ENCODE measurements around the gene CMTR1. TPM values are rescaled to one million over a fixed set of nuclear protein-coding genes. Genes with fewer than 3 reads are reported as not detected.
A peak's percentile ranks its signal among the peaks of the same experiment; 100 is the strongest.

The CMTR1 gene
- total and polyA plus RNA-seq, 2 donors = 32.2 to 39.6 TPM

- no peak overlapping the region for H3K4me3 ChIP-seq (ENCODE audit: low read length in 2 of 2)
- no peaks in the 10 kb centered on the region for H3K9me3 ChIP-seq (ENCODE audit: control insufficient read depth in 2 of 2, insufficient read depth in 1 of 2, low read length in 1 of 2)
- no peak overlapping the region for H3K27ac ChIP-seq (ENCODE audit: low read depth in 1 of 2, low read length in 1 of 2)
- no peak for DNase-seq (ENCODE audit: low read depth in 6 of 9, low spot score in 9 of 9)
- no peaks in the 10 kb centered on the region for H3K27me3 ChIP-seq (ENCODE audit: control insufficient read depth in 2 of 2, insufficient read depth in 1 of 2, low read length in 1 of 2)
- WGBS = 90% methylated on average over 6 of the region's 6 CpGs
- no peaks in the 10 kb centered on the region for H3K36me3 ChIP-seq (ENCODE audit: control insufficient read depth in 2 of 2, insufficient read depth in 2 of 2, low read length in 1 of 2)
- H3K4me1 ChIP-seq (ENCODE audit: control insufficient read depth in 2 of 2, insufficient read depth in 2 of 2, low read length in 2 of 2) = no peaks in the 10 kb centered on the region
Measured at GRCh38 chr6:37426945-37427510, 6.0 kb upstream of the CMTR1 start.

GRCh38 chr6:37429352-37429750 is 3.7 kb upstream of the CMTR1 start:
- H3K9me3 ChIP-seq (ENCODE audit: control insufficient read depth in 2 of 2, insufficient read depth in 1 of 2, low read length in 1 of 2) = no peaks in the 10 kb centered on the region
- no peak overlapping the region for H3K27ac ChIP-seq (ENCODE audit: low read depth in 1 of 2, low read length in 1 of 2)
- WGBS = 98% methylated on average over 2 of the region's 2 CpGs
- no peaks in the 10 kb centered on the region for H3K27me3 ChIP-seq (ENCODE audit: control insufficient read depth in 2 of 2, insufficient read depth in 1 of 2, low read length in 1 of 2)
- H3K4me3 ChIP-seq (ENCODE audit: low read length in 2 of 2) = no peak overlapping the region
- peaks cover 6 to 14% of the 10 kb centered on the region in 2 donors for H3K4me1 ChIP-seq (ENCODE audit: control insufficient read depth in 2 of 2, insufficient read depth in 2 of 2, low read length in 2 of 2)
- no peaks in the 10 kb centered on the region for H3K36me3 ChIP-seq (ENCODE audit: control insufficient read depth in 2 of 2, insufficient read depth in 2 of 2, low read length in 1 of 2)
- no peak for DNase-seq (ENCODE audit: low read depth in 6 of 9, low spot score in 9 of 9)

- H3K9me3 ChIP-seq (ENCODE audit: control insufficient read depth in 2 of 2, insufficient read depth in 1 of 2, low read length in 1 of 2) = no peaks in the 10 kb centered on the region
- peaks cover 21 to 23% of the 10 kb centered on the region in 2 donors for H3K36me3 ChIP-seq (ENCODE audit: control insufficient read depth in 2 of 2, insufficient read depth in 2 of 2, low read length in 1 of 2)
- peak overlapping the region; percentile 92 to 94 for H3K27ac ChIP-seq (ENCODE audit: low read depth in 1 of 2, low read length in 1 of 2)
- 16% methylated on average over 7 of the region's 7 CpGs for WGBS
- no peak for DNase-seq (ENCODE audit: low read depth in 6 of 9, low spot score in 9 of 9)
- no peaks in the 10 kb centered on the region for H3K27me3 ChIP-seq (ENCODE audit: control insufficient read depth in 2 of 2, insufficient read depth in 1 of 2, low read length in 1 of 2)
- H3K4me1 ChIP-seq (ENCODE audit: control insufficient read depth in 2 of 2, insufficient read depth in 2 of 2, low read length in 2 of 2) = peaks cover 6 to 22% of the 10 kb centered on the region in 2 donors
- peak overlapping the region; percentile 78 to 86 for H3K4me3 ChIP-seq (ENCODE audit: low read length in 2 of 2)
Measured at GRCh38 chr6:37432590-37432915, 468 bp upstream of the CMTR1 start.

- peak overlapping the region; percentile 92 to 94 for H3K27ac ChIP-seq (ENCODE audit: low read depth in 1 of 2, low read length in 1 of 2)
- WGBS = 6% methylated on average over 13 of the region's 13 CpGs
- DNase-seq (ENCODE audit: low read depth in 6 of 9, low spot score in 9 of 9) = peak; percentile 26 to 80 (median 48)
- H3K9me3 ChIP-seq (ENCODE audit: control insufficient read depth in 2 of 2, insufficient read depth in 1 of 2, low read length in 1 of 2) = no peaks in the 10 kb centered on the region
- peaks cover 30 to 35% of the 10 kb centered on the region in 2 donors for H3K36me3 ChIP-seq (ENCODE audit: control insufficient read depth in 2 of 2, insufficient read depth in 2 of 2, low read length in 1 of 2)
- no peaks in the 10 kb centered on the region for H3K27me3 ChIP-seq (ENCODE audit: control insufficient read depth in 2 of 2, insufficient read depth in 1 of 2, low read length in 1 of 2)
- peaks cover 6 to 22% of the 10 kb centered on the region in 2 donors for H3K4me1 ChIP-seq (ENCODE audit: control insufficient read depth in 2 of 2, insufficient read depth in 2 of 2, low read length in 2 of 2)
- peak overlapping the region; percentile 78 to 86 for H3K4me3 ChIP-seq (ENCODE audit: low read length in 2 of 2)
Measured at GRCh38 chr6:37433657-37434271, 743 bp downstream of the CMTR1 start.

- Histone ChIP-seq H3K36me3 (ENCODE audit: control insufficient read depth in 2 of 2, insufficient read depth in 2 of 2, low read length in 1 of 2) (peaks cover 30 to 50% of the 10 kb centered on the region in 2 donors), H3K4me3 (ENCODE audit: low read length in 2 of 2) (no peak overlapping the region), H3K27ac (ENCODE audit: low read depth in 1 of 2, low read length in 1 of 2) (no peak overlapping the region), H3K9me3 (ENCODE audit: control insufficient read depth in 2 of 2, insufficient read depth in 1 of 2, low read length in 1 of 2) (no peaks in the 10 kb centered on the region), H3K27me3 (ENCODE audit: control insufficient read depth in 2 of 2, insufficient read depth in 1 of 2, low read length in 1 of 2) (no peaks in the 10 kb centered on the region), H3K4me1 (ENCODE audit: control insufficient read depth in 2 of 2, insufficient read depth in 2 of 2, low read length in 2 of 2) (peaks cover 6 to 22% of the 10 kb centered on the region in 2 donors)
- 95% methylated on average over 4 of the region's 4 CpGs for WGBS
- no peak for DNase-seq (ENCODE audit: low read depth in 6 of 9, low spot score in 9 of 9)
Measured at GRCh38 chr6:37435373-37435772, 2.4 kb downstream of the CMTR1 start.

GRCh38 chr6:37435816-37436215 is 2.8 kb downstream of the CMTR1 start:
- peaks cover 32 to 55% of the 10 kb centered on the region in 2 donors for H3K36me3 ChIP-seq (ENCODE audit: control insufficient read depth in 2 of 2, insufficient read depth in 2 of 2, low read length in 1 of 2)
- 95% methylated on average over 5 of the region's 5 CpGs for WGBS
- no peaks in the 10 kb centered on the region for H3K27me3 ChIP-seq (ENCODE audit: control insufficient read depth in 2 of 2, insufficient read depth in 1 of 2, low read length in 1 of 2)
- H3K27ac ChIP-seq (ENCODE audit: low read depth in 1 of 2, low read length in 1 of 2) = no peak overlapping the region
- no peaks in the 10 kb centered on the region for H3K9me3 ChIP-seq (ENCODE audit: control insufficient read depth in 2 of 2, insufficient read depth in 1 of 2, low read length in 1 of 2)
- peaks cover 6 to 22% of the 10 kb centered on the region in 2 donors for H3K4me1 ChIP-seq (ENCODE audit: control insufficient read depth in 2 of 2, insufficient read depth in 2 of 2, low read length in 2 of 2)
- no peak for DNase-seq (ENCODE audit: low read depth in 6 of 9, low spot score in 9 of 9)
- H3K4me3 ChIP-seq (ENCODE audit: low read length in 2 of 2) = no peak overlapping the region

- H3K36me3 ChIP-seq (ENCODE audit: control insufficient read depth in 2 of 2, insufficient read depth in 2 of 2, low read length in 1 of 2) = peaks cover 35 to 75% of the 10 kb centered on the region in 2 donors
Measured at GRCh38 chr6:37438930-37439329, 5.9 kb downstream of the CMTR1 start.

GRCh38 chr6:37441651-37442050 is 8.6 kb downstream of the CMTR1 start:
- Histone ChIP-seq H3K36me3 (ENCODE audit: control insufficient read depth in 2 of 2, insufficient read depth in 2 of 2, low read length in 1 of 2) (peaks cover 38 to 84% of the 10 kb centered on the region in 2 donors), H3K4me1 (ENCODE audit: control insufficient read depth in 2 of 2, insufficient read depth in 2 of 2, low read length in 2 of 2) (no peaks in the 10 kb centered on the region), H3K27ac (ENCODE audit: low read depth in 1 of 2, low read length in 1 of 2) (no peak overlapping the region), H3K4me3 (ENCODE audit: low read length in 2 of 2) (no peak overlapping the region), H3K27me3 (ENCODE audit: control insufficient read depth in 2 of 2, insufficient read depth in 1 of 2, low read length in 1 of 2) (no peaks in the 10 kb centered on the region), H3K9me3 (ENCODE audit: control insufficient read depth in 2 of 2, insufficient read depth in 1 of 2, low read length in 1 of 2) (no peaks in the 10 kb centered on the region)
- WGBS = 94% methylated on average over 6 of the region's 6 CpGs
- DNase-seq (ENCODE audit: low read depth in 6 of 9, low spot score in 9 of 9) = no peak

More at GRCh38 chr6:37438930-37439329, 5.9 kb downstream of the CMTR1 start:
- no peaks in the 10 kb centered on the region for H3K9me3 ChIP-seq (ENCODE audit: control insufficient read depth in 2 of 2, insufficient read depth in 1 of 2, low read length in 1 of 2)
- H3K4me3 ChIP-seq (ENCODE audit: low read length in 2 of 2) = no peak overlapping the region
- DNase-seq (ENCODE audit: low read depth in 6 of 9, low spot score in 9 of 9) = no peak
- H3K27ac ChIP-seq (ENCODE audit: low read depth in 1 of 2, low read length in 1 of 2) = no peak overlapping the region
- H3K4me1 ChIP-seq (ENCODE audit: control insufficient read depth in 2 of 2, insufficient read depth in 2 of 2, low read length in 2 of 2) = peaks cover 4 to 12% of the 10 kb centered on the region in 2 donors
- no peaks in the 10 kb centered on the region for H3K27me3 ChIP-seq (ENCODE audit: control insufficient read depth in 2 of 2, insufficient read depth in 1 of 2, low read length in 1 of 2)
- WGBS = 95% methylated on average over 1 of the region's 1 CpG

- no peaks in the 10 kb centered on the region for H3K27me3 ChIP-seq (ENCODE audit: control insufficient read depth in 2 of 2, insufficient read depth in 1 of 2, low read length in 1 of 2)
- no peak overlapping the region for H3K4me3 ChIP-seq (ENCODE audit: low read length in 2 of 2)
- H3K9me3 ChIP-seq (ENCODE audit: control insufficient read depth in 2 of 2, insufficient read depth in 1 of 2, low read length in 1 of 2) = no peaks in the 10 kb centered on the region
- no peaks in the 10 kb centered on the region for H3K4me1 ChIP-seq (ENCODE audit: control insufficient read depth in 2 of 2, insufficient read depth in 2 of 2, low read length in 2 of 2)
- DNase-seq (ENCODE audit: low read depth in 6 of 9, low spot score in 9 of 9) = no peak
- WGBS = 22% methylated on average over 4 of the region's 4 CpGs
- H3K36me3 ChIP-seq (ENCODE audit: control insufficient read depth in 2 of 2, insufficient read depth in 2 of 2, low read length in 1 of 2) = peaks cover 37 to 84% of the 10 kb centered on the region in 2 donors
- no peak overlapping the region for H3K27ac ChIP-seq (ENCODE audit: low read depth in 1 of 2, low read length in 1 of 2)
Measured at GRCh38 chr6:37442416-37443215, 9.6 kb downstream of the CMTR1 start.

All from thymus (tissue), 11 donors.